AG04449 (cell line): Measurements from ENCODE around the gene KIFC3.

Source experiments
- CTCF ChIA-PET: fragments of 350-600 bp; formaldehyde crosslinking; extraction: SDS; loops from one replicate; lab custom pipeline; 2021; ENCODE audit warnings: antibody characterized with exemption; lab: Yijun Ruan, JAX
- POLR2A ChIA-PET: fragments of 400-600, 350-600 bp; formaldehyde crosslinking; extraction: SDS; loops from one replicate; lab custom pipeline; 2020; ENCODE audit warnings: antibody characterized with exemption, inconsistent platforms; lab: Yijun Ruan, JAX
- DNase-seq: peaks from one replicate; pipeline ENCODE4 v3.0.0-alpha.2; 2010; ENCODE audit warnings: low read depth, low spot score
- H3K4me3 ChIP-seq: 2 replicates; pipeline ENCODE4 v1.5.1; 2011; ENCODE audit warnings: low read depth, mild to moderate bottlenecking, control low read depth, low read length
- CTCF ChIP-seq: IDR thresholded peaks from one replicate; pipeline ENCODE4 v1.5.1; 2011; ENCODE audit warnings: mild to moderate bottlenecking, moderate library complexity, low read length, control low read depth, inconsistent platforms; ENCODE audit not compliant: insufficient read depth; ENCODE audit errors: missing control alignments

The KIFC3 gene

GRCh38 chr16:57834936-57835335 is 32.6 kb upstream of the KIFC3 start:
- CTCF ChIA-PET, result interaction anchor here (1.2 kb wide), 1 partner anchor 77 kb away, joined by 3 read pairs; no protein-coding TSS in a partner anchor
- TF ChIP-seq CTCF, result no peak
- POLR2A ChIA-PET, result interaction anchor here (0.5 kb wide), 1 partner anchor 27 kb away, joined by 3 read pairs; no protein-coding TSS in a partner anchor
- no peak for DNase-seq
- H3K4me3 ChIP-seq, result no peak overlapping the region

DNA sequence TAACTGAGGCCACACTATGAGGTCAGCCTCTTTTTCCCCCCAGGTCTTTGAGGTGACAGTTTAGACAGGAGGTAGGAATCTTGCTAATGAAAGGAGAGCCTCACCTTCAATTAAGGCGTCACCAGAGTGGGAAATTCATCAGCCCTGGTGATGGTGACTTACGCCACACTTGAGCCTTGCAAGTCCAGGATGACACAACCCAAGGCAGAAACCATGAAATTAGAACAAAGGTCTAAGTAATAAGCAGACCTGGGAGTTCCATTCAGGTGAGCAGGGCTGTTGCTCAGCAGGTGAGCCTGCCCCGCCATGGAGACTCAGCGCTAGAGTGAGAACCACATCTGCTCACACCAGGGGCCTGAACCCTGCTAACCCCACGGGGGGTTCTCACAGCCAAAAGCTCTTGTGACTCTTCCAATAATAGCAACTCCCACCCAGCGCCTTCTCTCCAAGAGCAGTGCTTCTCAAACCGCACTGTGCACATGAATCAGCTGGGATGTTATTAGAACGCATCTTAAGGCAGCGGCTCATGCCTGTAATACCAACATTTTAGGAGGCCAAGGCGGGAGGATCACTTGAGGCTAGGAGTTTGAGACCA is 28.7 kb upstream of the KIFC3 start:
- ChIA-PET CTCF (no interaction called here), POLR2A (no interaction called here)
- no peak overlapping the region for H3K4me3 ChIP-seq
- no peak for DNase-seq
- TF ChIP-seq CTCF, result no peak

DNA sequence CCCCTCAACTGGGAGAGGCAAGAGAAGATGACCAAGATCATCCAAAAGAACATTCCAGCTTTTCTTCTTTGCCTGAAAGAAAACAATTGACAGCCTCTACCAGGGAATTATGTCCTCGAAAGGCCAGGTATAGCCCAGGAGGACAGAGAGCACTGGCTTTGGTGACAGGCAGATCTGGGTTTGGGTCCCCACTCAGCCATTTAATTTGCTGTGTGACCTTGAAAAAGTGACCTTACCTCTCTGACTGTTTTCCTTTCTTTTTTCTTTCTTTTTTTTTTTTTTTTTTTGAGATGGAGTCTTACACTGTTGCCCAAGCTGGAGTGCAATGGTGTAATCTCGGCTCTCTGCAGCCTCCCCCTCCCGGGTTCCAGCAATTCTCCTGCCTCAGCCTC is 27.7 kb upstream of the KIFC3 start:
- CTCF ChIA-PET, result no interaction called here

GRCh38 chr16:57828272-57829161 is 26.2 kb upstream of the KIFC3 start:
- no peak for DNase-seq
- no peak for TF ChIP-seq CTCF
- H3K4me3 ChIP-seq, result no peak overlapping the region
- POLR2A ChIA-PET, result no interaction called here
- CTCF ChIA-PET, result no interaction called here

More for the DNA sequence above, 27.7 kb upstream of the KIFC3 start:
- TF ChIP-seq CTCF, result no peak
- POLR2A ChIA-PET, result no interaction called here
- no peak overlapping the region for H3K4me3 ChIP-seq
- DNase-seq, result no peak

DNA sequence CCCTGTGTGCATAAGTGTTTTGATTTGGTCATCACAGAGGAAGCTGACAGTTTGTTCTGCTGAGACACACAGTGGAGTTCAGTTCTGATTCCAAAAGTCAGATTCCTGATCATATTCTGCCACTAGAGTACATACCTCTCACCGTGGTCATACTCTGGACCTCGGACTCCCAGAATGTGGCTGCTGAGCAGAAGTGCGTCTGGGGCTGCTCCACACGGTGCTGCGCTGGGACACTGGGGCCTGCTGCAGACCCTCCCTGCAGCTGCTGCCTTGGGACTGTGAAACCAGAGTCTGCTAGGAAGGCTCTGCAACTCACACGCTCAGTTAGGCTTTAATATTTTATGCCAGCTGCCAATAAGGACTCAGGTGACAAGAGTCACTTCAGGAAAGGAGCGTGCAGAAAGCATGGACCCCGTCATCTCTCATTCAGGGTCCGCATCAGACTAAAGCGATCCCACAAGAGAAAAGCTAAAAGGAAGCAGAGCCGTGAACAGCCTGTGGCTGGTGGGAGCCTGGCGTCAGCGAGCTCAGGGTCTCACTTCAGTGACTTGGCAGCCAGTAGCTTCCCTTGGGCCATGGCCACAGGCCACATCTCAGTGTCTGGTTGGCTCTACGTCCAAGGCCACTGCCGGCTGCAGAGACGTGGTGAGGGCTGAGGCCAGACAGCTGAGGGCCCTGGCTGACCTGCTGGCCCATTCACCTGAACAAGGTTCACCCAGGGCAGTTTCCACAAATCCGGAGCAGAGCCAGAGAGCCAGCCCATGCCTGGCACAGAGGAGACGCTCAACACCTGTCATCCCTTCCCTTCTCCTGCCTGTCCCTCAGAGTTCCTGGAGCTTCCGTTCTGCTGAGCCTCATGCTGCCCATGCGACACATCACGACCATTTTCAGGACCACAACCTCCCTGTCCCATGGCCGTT is 24.7 kb upstream of the KIFC3 start:
- H3K4me3 ChIP-seq, result no peak overlapping the region
- ChIA-PET POLR2A (no interaction called here), CTCF (interaction anchor here (1.0 kb wide), 1 partner anchor 37 kb away, joined by 3 read pairs; no protein-coding TSS in a partner anchor)
- no peak for TF ChIP-seq CTCF
- no peak for DNase-seq
